ENCODE data around the gene MUC21.

- no peak for TF ChIP-seq CTCF (IDR thresholded peaks at IDR 0.05)
- no peak for TF ChIP-seq POLR2A (IDR thresholded peaks at IDR 0.05)
These were observed 53.7 kb downstream of the MUC21 start for GRCh38 chr6:31037169-31037568.

Measured in thyroid gland (tissue), 4 donors.